NCI-H2196 treated with DMSO at 0.1 percent for 48 hours (cell line): ENCODE data around the gene TBC1D13.
A peak's percentile ranks its signal among the peaks of the same experiment; 100 is the strongest.
"Not testable (repeated sequence)": the region's sequence is repeated elsewhere in the genome, so short reads cannot be mapped to it uniquely, and the experiment has no call there.

ENCODE experiments used
- DNase-seq: peaks from one replicate; lab custom pipeline; 2025; ENCODE audit not compliant: unreplicated experiment; lab: John Stamatoyannopoulos, UW

Gene TBC1D13

DNA sequence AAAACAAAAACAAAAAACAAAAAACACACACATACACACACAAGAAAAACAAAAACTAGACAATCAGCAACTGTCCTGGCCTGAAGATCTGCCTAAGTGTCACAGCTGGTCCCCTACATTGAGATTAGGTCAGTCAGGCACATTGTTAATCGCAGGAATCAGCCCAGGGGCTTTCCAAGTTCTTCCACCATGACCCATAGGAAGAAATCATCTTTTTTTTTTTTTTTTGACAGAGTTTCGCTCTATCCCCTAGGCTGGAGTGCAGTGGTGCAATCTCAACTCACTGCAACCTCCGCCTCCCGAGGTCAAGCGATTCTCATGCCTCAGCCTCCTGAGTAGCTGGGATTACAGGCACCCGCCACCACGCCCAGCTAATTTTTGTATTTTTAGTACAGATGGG is 56.1 kb downstream of the TBC1D13 start:
- DNase-seq: not testable (repeated sequence)

DNA sequence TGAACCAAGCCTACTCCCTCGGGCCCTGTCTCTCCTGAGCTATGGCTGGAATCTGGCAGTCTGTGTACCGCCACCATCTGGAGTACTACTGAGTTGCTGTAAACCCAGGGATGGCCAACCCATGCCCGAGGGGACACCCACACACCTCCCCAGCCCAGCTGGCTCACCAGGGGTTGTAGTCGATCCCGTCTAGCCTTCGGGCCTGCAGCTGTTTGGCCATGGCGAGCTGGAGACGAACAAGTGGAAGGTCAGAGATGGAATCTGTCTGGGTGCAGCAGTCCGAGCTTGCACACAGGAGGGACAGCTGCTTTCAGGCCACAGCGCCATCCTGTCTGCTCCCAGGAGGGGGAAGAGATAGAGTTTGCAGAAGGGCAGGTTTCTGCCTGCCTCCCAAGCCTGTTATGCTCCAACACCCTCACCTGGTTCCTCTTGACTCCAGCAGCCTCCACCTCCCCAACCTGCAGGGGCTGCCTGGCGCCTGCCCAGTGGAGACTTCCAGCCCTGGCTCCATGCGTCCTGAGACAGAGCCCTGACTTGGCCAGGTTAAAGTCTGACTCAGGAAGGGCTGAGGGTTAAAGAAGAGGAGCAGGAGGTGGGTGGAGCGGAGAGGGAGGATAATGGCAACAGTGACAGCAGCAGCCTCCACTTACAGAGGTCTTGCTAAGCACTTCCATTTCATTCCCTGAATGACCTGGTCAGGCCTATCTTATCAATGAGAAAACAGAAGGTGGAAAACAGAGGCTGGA is 58.3 kb downstream of the TBC1D13 start:
- peak; percentile 90 for DNase-seq

DNA sequence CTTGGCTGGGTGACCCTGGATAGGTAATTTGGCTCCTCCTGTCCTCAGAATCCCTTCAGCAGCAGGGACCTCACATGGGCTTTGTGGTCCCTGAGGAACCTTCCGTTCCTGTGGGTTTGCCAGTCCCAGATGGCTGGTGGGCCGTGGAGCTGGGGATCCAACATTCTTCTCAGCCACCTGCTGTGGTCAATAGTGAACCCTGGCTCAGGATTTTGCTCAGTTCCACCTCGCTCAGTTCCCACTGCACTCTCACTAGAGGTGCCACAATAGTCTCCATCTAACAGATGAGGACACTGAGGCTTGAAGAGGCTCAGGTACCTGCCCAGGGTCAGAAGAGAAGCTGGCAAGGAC is 59.6 kb downstream of the TBC1D13 start:
- no peak for DNase-seq

DNA sequence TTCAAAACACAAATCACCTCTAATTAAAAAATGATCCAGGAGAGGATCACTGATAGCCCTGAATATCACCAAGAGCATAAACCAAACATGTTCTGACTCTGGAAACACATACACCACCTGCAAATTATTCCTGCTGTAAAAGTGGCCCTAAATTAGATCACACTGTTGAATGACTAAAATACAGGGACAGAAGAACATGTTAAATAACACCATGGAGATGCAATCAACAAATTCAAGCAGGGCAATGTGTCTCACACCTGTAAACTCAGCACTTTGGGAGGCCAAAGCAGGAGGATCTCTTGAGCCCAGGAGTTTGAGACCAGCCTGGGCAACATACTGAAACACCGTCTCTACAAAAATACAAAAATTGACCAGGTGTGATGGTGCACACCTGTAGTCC is 60.8 kb downstream of the TBC1D13 start:
- no peak for DNase-seq

- DNase-seq: not testable (repeated sequence)
These were observed 64.0 kb downstream of the TBC1D13 start for GRCh38 chr9:128851024-128851423.

DNA sequence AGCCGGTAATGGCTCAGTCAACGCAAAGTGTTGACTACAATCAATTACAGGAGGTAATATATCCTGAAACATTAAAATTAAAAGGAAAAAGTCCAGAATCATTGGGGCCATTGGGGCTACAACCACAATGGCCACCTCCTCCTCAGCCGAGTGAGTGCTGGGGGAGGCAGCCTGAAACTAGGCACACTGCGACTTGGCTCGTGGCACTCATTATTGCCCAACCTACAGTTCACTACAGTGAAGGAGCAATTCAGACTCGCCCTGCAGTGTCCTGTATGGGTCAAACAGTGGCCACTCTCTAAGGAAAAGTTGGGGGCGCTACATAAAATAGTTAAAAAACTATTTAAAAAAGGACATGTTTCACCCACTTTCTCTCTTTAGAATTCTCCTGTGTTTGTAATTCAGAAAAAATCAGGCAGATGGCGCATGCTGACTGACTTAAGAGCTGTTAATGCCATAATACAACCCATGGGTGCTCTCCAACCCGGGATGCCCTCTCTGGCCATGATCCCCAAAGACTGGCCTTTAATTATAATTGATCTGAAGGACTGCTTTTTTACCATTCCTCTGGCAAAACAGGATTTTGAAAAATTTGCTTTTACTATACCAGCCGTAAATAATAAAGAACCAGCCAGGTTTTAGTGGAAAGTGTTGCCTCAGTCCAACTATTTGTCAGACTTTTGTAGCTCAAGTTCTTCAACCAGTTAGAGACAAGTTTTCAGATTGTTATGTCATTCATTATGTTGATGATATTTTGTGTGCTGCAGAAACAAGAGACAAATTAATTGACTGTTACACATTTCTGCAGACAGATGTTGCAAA is 64.9 kb downstream of the TBC1D13 start:
- DNase-seq: not testable (repeated sequence)

DNA sequence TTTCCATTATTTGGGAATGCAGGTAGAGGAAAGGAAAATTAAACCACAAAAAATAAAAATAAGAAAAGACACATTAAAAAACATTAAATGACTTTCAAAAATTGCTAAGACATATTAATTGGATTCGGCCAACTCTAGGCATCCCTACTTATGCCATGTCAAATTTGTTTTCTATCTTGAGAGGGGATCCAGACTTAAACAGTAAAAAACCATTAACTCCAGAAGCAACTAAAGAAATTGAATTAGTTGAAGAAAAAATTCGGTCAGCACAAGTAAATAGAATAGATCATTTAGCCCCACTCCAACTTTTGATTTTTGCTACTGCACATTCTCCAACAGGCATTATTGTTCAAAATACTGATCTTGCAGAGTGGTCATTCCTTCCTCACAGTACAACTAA is 65.6 kb downstream of the TBC1D13 start:
- not testable (repeated sequence) for DNase-seq

- not testable (repeated sequence) for DNase-seq
These were observed 67.4 kb downstream of the TBC1D13 start for GRCh38 chr9:128854454-128854853.

DNA sequence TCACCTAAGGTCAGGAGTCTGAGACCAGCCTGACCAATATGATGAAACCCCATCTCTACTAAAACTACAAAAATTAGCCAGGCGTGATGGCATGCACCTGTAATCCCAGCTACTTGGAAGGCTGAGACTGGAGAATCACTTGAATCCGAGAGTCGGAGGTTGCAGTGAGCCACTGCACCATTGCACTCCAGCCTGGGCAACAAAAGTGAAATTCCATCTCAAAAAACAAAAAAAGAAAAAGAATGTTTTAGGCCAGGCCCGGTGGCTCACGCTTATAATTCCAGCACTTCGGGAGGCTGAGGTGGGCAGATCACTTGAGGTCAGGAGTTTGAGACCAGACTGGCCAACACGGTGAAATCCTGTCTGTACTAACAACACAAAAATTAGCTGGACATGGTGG is 71.4 kb downstream of the TBC1D13 start:
- DNase-seq: not testable (repeated sequence)
